SU-DHL-6 (cell line): ENCODE results near the gene TCF23.

Experiments used
- H2AFZ ChIP-seq: fragments of 200-600 bp; sonication (generic); 2 replicates; pipeline ENCODE4 v1.6.1; 2014; ENCODE audit warnings: low read depth, mild to moderate bottlenecking, moderate library complexity, mixed read lengths, antibody characterized with exemption, low read length; ENCODE audit not compliant: severe bottlenecking
- H3F3A ChIP-seq: fragments of 200-600 bp; shearing (Covaris generic); 2 replicates; pipeline ENCODE4 v1.6.0; 2016; ENCODE audit warnings: antibody characterized with exemption, mild to moderate bottlenecking; ENCODE audit not compliant: insufficient read depth
- H3K27ac ChIP-seq: fragments of 200-600 bp; sonication (generic); 2 replicates; pipeline ENCODE4 v1.5.1; 2016; ENCODE audit warnings: low read depth, mild to moderate bottlenecking, low read length, moderate library complexity, mixed read lengths
- H3K27me3 ChIP-seq: fragments of 200-600 bp; sonication (generic), shearing (Covaris generic); 2 replicates; pipeline ENCODE4 v1.6.0; 2014; ENCODE audit warnings: mild to moderate bottlenecking, low read length
- H3K36me3 ChIP-seq: fragments of 200-600 bp; sonication (generic); 2 replicates; pipeline ENCODE4 v1.6.1; 2014; ENCODE audit warnings: mild to moderate bottlenecking, low read length, mixed read lengths
- H3K4me2 ChIP-seq: fragments of 300-600, 200-600 bp; shearing (Covaris generic), sonication (generic); 2 replicates; pipeline ENCODE4 v1.6.0; 2014; ENCODE audit warnings: low read length, low read depth, mild to moderate bottlenecking; ENCODE audit not compliant: poor library complexity, severe bottlenecking
- H3K4me3 ChIP-seq: fragments of 200-600 bp; sonication (generic); 2 replicates; pipeline ENCODE4 v1.5.1; 2014; ENCODE audit warnings: antibody characterized with exemption, low read length, mild to moderate bottlenecking, mixed read lengths; ENCODE audit not compliant: insufficient read depth, poor library complexity, severe bottlenecking
- H3K79me2 ChIP-seq: fragments of 200-600 bp; sonication (generic); 2 replicates; pipeline ENCODE4 v1.6.1; 2014; ENCODE audit warnings: mild to moderate bottlenecking, low read length, moderate library complexity; ENCODE audit not compliant: insufficient read depth
- H3K9ac ChIP-seq: fragments of 200-600 bp; sonication (generic); 2 replicates; pipeline ENCODE4 v1.7.0; 2014; ENCODE audit warnings: mild to moderate bottlenecking, low read length
- H3K9me2 ChIP-seq: fragments of 200-600 bp; sonication (generic); replicated peaks from 2 replicates; pipeline ENCODE4 v1.6.1; 2014; ENCODE audit warnings: low read length; ENCODE audit not compliant: insufficient read depth
- H3K9me3 ChIP-seq: fragments of 200-600 bp; sonication (generic); 2 replicates; pipeline ENCODE4 v1.6.1; 2014; ENCODE audit warnings: low read length, mixed read lengths; ENCODE audit not compliant: insufficient read depth
- H4K20me1 ChIP-seq: fragments of 200-600 bp; sonication (generic); 2 replicates; pipeline ENCODE4 v1.6.1; 2014; ENCODE audit warnings: low read depth, mild to moderate bottlenecking, antibody characterized with exemption, low read length, moderate library complexity, mixed read lengths
- EZH2phosphoT487 ChIP-seq: fragments of 200-600 bp; sonication (generic), shearing (Covaris generic); conservative IDR thresholded peaks from 2 replicates; pipeline ENCODE4 v1.6.1; 2018; ENCODE audit warnings: mild to moderate bottlenecking, antibody characterized with exemption, low read length, moderate library complexity, mixed read lengths
- TF ChIP-seq, protein P1 (sequence below): fragments of 200-600 bp; sonication (generic); IDR thresholded peaks from one replicate; pipeline ENCODE4 v1.5.1; 2017; ENCODE audit warnings: antibody characterized with exemption, mild to moderate bottlenecking, low read length, moderate library complexity; ENCODE audit not compliant: insufficient read depth, poor library complexity, severe bottlenecking

Gene TCF23

DNA sequence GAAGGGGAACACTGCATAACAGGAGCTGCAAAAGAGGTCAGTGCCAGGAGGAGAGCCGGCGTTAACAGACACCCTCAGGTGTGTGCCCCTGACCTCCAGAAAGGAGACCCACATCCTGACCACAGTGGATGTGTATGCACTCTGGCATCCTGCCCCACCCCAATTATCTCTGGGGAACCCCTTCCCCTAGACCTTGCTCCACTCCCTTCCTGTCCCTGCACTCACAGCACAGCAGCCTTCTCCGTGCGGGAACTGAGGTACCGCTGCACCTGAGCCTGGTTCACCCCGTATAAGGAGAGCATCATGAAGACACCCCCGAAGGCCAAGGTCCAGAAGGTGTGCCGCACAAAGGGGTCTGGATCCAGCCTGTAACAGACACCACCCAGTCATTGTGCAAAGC, 55.8 kb downstream of the TCF23 start:
- no peak for TF ChIP-seq EZH2phosphoT487
- TF ChIP-seq, protein P1, sequence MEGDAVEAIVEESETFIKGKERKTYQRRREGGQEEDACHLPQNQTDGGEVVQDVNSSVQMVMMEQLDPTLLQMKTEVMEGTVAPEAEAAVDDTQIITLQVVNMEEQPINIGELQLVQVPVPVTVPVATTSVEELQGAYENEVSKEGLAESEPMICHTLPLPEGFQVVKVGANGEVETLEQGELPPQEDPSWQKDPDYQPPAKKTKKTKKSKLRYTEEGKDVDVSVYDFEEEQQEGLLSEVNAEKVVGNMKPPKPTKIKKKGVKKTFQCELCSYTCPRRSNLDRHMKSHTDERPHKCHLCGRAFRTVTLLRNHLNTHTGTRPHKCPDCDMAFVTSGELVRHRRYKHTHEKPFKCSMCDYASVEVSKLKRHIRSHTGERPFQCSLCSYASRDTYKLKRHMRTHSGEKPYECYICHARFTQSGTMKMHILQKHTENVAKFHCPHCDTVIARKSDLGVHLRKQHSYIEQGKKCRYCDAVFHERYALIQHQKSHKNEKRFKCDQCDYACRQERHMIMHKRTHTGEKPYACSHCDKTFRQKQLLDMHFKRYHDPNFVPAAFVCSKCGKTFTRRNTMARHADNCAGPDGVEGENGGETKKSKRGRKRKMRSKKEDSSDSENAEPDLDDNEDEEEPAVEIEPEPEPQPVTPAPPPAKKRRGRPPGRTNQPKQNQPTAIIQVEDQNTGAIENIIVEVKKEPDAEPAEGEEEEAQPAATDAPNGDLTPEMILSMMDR, result no peak
- Histone ChIP-seq H3K27ac (no peak overlapping the region), H3K27me3 (no peaks in the 10 kb centered on the region), H3K4me3 (no peak overlapping the region), H3F3A (no peaks in the 10 kb centered on the region), H3K9ac (no peak overlapping the region), H3K79me2 (no peaks in the 10 kb centered on the region), H2AFZ (no peak overlapping the region), H3K9me2 (no peaks in the 10 kb centered on the region), H3K4me2 (no peak overlapping the region), H3K9me3 (no peaks in the 10 kb centered on the region), H3K36me3 (no peaks in the 10 kb centered on the region; the same call in 1 of the 2 replicates), H4K20me1 (no peaks in the 10 kb centered on the region)

DNA sequence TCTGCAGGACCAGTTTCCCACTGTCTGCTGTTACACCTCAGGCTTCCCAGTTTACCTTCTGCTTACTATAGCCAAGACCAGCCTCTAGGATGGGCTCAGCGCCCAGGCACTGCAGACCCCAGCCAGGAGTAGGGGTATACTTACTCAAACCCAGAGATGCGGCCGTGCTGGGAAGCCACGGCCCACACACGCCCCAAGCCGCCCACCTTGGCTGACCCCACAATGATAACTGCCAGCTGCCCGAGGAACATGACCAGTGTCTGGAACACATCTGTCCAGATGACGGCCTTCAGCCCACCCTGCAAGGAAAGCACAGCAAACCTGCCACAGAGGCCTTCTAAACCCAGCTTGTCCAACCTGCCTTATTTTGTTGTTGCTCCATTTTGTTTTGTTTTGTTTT, 56.4 kb downstream of the TCF23 start:
- TF ChIP-seq, protein P1, result no peak
- no peak for TF ChIP-seq EZH2phosphoT487
- H3K27me3 ChIP-seq, result no peaks in the 10 kb centered on the region

DNA sequence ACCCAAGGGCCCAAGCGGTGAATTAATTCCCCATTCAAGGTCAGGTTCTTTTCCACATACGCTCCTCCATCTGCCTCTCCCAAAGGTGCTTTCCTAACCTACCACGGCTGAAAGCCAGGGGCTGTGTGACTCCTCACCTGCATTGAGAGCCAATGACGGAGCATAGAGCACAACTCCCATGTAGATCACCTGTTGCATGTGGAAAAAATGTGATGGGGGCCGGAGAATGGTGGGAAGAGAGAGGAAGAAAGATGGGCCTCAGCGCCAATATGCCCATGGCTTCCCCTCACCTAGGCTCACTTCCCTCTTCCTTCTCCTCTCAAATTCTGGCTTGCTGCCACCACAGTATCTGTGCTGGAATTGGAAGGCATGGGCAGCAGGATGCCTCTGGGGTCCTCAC, 57.5 kb downstream of the TCF23 start:
- H4K20me1 ChIP-seq, result no peaks in the 10 kb centered on the region
- TF ChIP-seq EZH2phosphoT487, result no peak
- TF ChIP-seq, protein P1, result no peak
- no peaks in the 10 kb centered on the region for H3K9me3 ChIP-seq
- H3K36me3 ChIP-seq, result no peaks in the 10 kb centered on the region; the same call in 1 of the 2 replicates
- H3K27ac ChIP-seq, result no peak overlapping the region
- no peak overlapping the region for H2AFZ ChIP-seq
- no peaks in the 10 kb centered on the region for H3K79me2 ChIP-seq
- no peak overlapping the region for H3K9ac ChIP-seq
- H3K4me3 ChIP-seq, result no peak overlapping the region
- no peaks in the 10 kb centered on the region for H3K27me3 ChIP-seq
- H3K4me2 ChIP-seq, result no peak overlapping the region
- no peaks in the 10 kb centered on the region for H3K9me2 ChIP-seq
- 0 out of 2 replicates have a peak, but pooled peaks cover 5% of the 10 kb centered on the region for H3F3A ChIP-seq

More for the DNA sequence above, 56.4 kb downstream of the TCF23 start:
- Histone ChIP-seq H3K36me3 (no peaks in the 10 kb centered on the region; the same call in 1 of the 2 replicates), H4K20me1 (no peaks in the 10 kb centered on the region), H3K79me2 (no peaks in the 10 kb centered on the region), H3K9me3 (no peaks in the 10 kb centered on the region), H3K27ac (no peak overlapping the region), H3K9ac (no peak overlapping the region), H3F3A (0 out of 2 replicates have a peak, but pooled peaks cover 5% of the 10 kb centered on the region), H3K4me2 (no peak overlapping the region), H2AFZ (no peak overlapping the region), H3K4me3 (no peak overlapping the region), H3K9me2 (no peaks in the 10 kb centered on the region)
